Mesenchymal stem cell (in vitro differentiated cells and primary cell): ENCODE results near the gene TBC1D16.
A peak's percentile ranks its signal among the peaks of the same experiment; 100 is the strongest.
"Not testable (repeated sequence)": the region's sequence is repeated elsewhere in the genome, so short reads cannot be mapped to it uniquely, and the experiment has no call there.

Experiments used
- DNase-seq: peaks from one replicate; pipeline ENCODE4 v3.0.0-alpha.2; 2013
- H2AFZ ChIP-seq: one replicate; pipeline ENCODE4 v1.6.1; 2013; ENCODE audit warnings: low read depth, mild to moderate bottlenecking, control low read depth, inconsistent platforms, low read length, moderate library complexity
- H2AK5ac ChIP-seq: 2 replicates; pipeline ENCODE4 v1.6.1; 2013; ENCODE audit warnings: low read length, moderate library complexity, mild to moderate bottlenecking, inconsistent platforms; ENCODE audit not compliant: severe bottlenecking
- H2BK120ac ChIP-seq: one replicate; pipeline ENCODE4 v1.6.1; 2013; ENCODE audit warnings: low read depth, mild to moderate bottlenecking, inconsistent platforms, low read length, moderate library complexity
- H2BK12ac ChIP-seq, 2 experiments: one replicate each; pipeline ENCODE4 v1.6.1; 2013; ENCODE audit warnings: inconsistent platforms in 2 of 2, low read length in 2 of 2, mild to moderate bottlenecking in 2 of 2, moderate library complexity in 2 of 2, control low read depth in 1 of 2
- H2BK15ac ChIP-seq: one replicate; pipeline ENCODE4 v1.6.1; 2013; ENCODE audit warnings: mild to moderate bottlenecking, low read depth, inconsistent platforms; ENCODE audit not compliant: poor library complexity, severe bottlenecking
- H2BK5ac ChIP-seq: 2 replicates; pipeline ENCODE4 v1.6.1; 2013; ENCODE audit warnings: low read depth, mild to moderate bottlenecking, low read length, control low read depth, inconsistent platforms; ENCODE audit not compliant: poor library complexity, severe bottlenecking
- H3K14ac ChIP-seq, 2 experiments: one replicate each; pipeline ENCODE4 v1.6.1; 2013; ENCODE audit warnings: inconsistent platforms in 2 of 2, low read length in 2 of 2, control low read depth in 1 of 2, mild to moderate bottlenecking in 1 of 2, moderate library complexity in 1 of 2
- H3K18ac ChIP-seq, 2 experiments: one replicate each; pipeline ENCODE4 v1.6.1; 2013; ENCODE audit warnings: inconsistent platforms in 2 of 2, low read length in 2 of 2, control low read depth in 1 of 2, low read depth in 1 of 2, mild to moderate bottlenecking in 1 of 2
- H3K23ac ChIP-seq, 2 experiments: one replicate each; pipeline ENCODE4 v1.6.1; 2013; ENCODE audit warnings: inconsistent platforms in 2 of 2, low read length in 2 of 2, mild to moderate bottlenecking in 2 of 2, moderate library complexity in 2 of 2, control low read depth in 1 of 2
- H3K27ac ChIP-seq: 2 replicates; pipeline ENCODE4 v1.5.1; 2013; ENCODE audit warnings: mild to moderate bottlenecking, moderate library complexity, low read length, control low read depth, inconsistent platforms; ENCODE audit not compliant: poor library complexity, severe bottlenecking
- H3K27me3 ChIP-seq, 2 experiments: 2 replicates each; pipeline versions ENCODE4 v1.6.1 to v1.7.0; 2013; ENCODE audit warnings: low read length in 2 of 2, mild to moderate bottlenecking in 2 of 2, moderate library complexity in 2 of 2, control low read depth in 1 of 2, inconsistent platforms in 1 of 2; ENCODE audit not compliant: control insufficient read depth in 1 of 2, insufficient read depth in 1 of 2
- H3K36me3 ChIP-seq, 2 experiments: 2 replicates each; pipeline versions ENCODE4 v1.6.1 to v1.7.0; 2013; ENCODE audit warnings: low read length in 2 of 2, control low read depth in 1 of 2, inconsistent platforms in 1 of 2, low read depth in 1 of 2, mild to moderate bottlenecking in 1 of 2; ENCODE audit not compliant: insufficient read depth in 2 of 2, control insufficient read depth in 1 of 2
- H3K4ac ChIP-seq, 2 experiments: one replicate each; pipeline ENCODE4 v1.6.1; 2013; ENCODE audit warnings: inconsistent platforms in 2 of 2, low read length in 2 of 2, mild to moderate bottlenecking in 2 of 2, moderate library complexity in 2 of 2, control low read depth in 1 of 2, low read depth in 1 of 2
- H3K4me1 ChIP-seq: 2 replicates; pipeline ENCODE4 v1.6.1; 2013; ENCODE audit warnings: low read depth, low read length, control low read depth; ENCODE audit not compliant: control insufficient read depth, insufficient read depth
- H3K4me2 ChIP-seq: 2 replicates; pipeline ENCODE4 v1.6.1; 2013; ENCODE audit warnings: low read length, mild to moderate bottlenecking, inconsistent platforms; ENCODE audit not compliant: poor library complexity, severe bottlenecking
- H3K4me3 ChIP-seq, 2 experiments: 2 replicates each; pipeline versions ENCODE4 v1.5.1 to v1.7.0; 2013; ENCODE audit warnings: low read length in 2 of 2, mild to moderate bottlenecking in 2 of 2, control low read depth in 1 of 2, low read depth in 1 of 2; ENCODE audit not compliant: insufficient read depth in 1 of 2
- H3K79me1 ChIP-seq: replicated peaks from 2 replicates; pipeline ENCODE4 v1.6.1; 2013; ENCODE audit warnings: mild to moderate bottlenecking, control low read depth, low read length, inconsistent platforms; ENCODE audit not compliant: poor library complexity, severe bottlenecking
- H3K9ac ChIP-seq: 2 replicates; pipeline ENCODE4 v1.7.0; 2013; ENCODE audit warnings: mild to moderate bottlenecking, low read length, moderate library complexity
- H3K9me3 ChIP-seq: 2 replicates; pipeline ENCODE4 v1.7.0; 2013; ENCODE audit warnings: mild to moderate bottlenecking, low read length; ENCODE audit not compliant: control insufficient read depth
- H4K8ac ChIP-seq: one replicate; pipeline ENCODE4 v1.6.1; 2013; ENCODE audit warnings: inconsistent platforms, mild to moderate bottlenecking, low read length, moderate library complexity
- H4K91ac ChIP-seq: one replicate; pipeline ENCODE4 v1.6.1; 2013; ENCODE audit warnings: mild to moderate bottlenecking, low read length, inconsistent platforms
- WGBS: methylation state at CpG from one replicate; pipeline ENCODE4 v1.1.7; 2013; ENCODE audit warnings: mixed read lengths; 5-methylcytosine and 5-hydroxymethylcytosine counted together

The TBC1D16 gene

GRCh38 chr17:79956853-79957252 lies 78.8 kb downstream of the TBC1D16 start:
- Histone ChIP-seq H3K9ac (no peak overlapping the region), H2BK12ac (no peak overlapping the region), H2AFZ (no peak overlapping the region), H3K79me1 (peaks cover 24% of the 10 kb centered on the region), H3K23ac (no peak overlapping the region), H3K4me1 (peaks cover 16% of the 10 kb centered on the region), H3K14ac (peak overlapping the region in 1 of 2 experiments; percentile 35), H3K4me3 (no peak overlapping the region), H2BK120ac (no peak overlapping the region), H2AK5ac (no peak overlapping the region), H3K27ac (no peak overlapping the region), H2BK15ac (peak overlapping the region; percentile 41), H3K4me2 (no peak overlapping the region), H3K27me3 (no peaks in the 10 kb centered on the region), H3K18ac (no peak overlapping the region), H4K8ac (no peak overlapping the region), H3K4ac (no peak overlapping the region), H2BK5ac (no peak overlapping the region), H4K91ac (no peak overlapping the region), H3K36me3 (peaks cover 0 to 14% of the 10 kb centered on the region in 2 experiments), H3K9me3 (no peaks in the 10 kb centered on the region)
- 88% methylated on average over 6 of the region's 6 CpGs for WGBS
- DNase-seq = no peak

GRCh38 chr17:79956441-79956735 lies 79.3 kb downstream of the TBC1D16 start:
- WGBS = 96% methylated on average over 8 of the region's 8 CpGs
- not testable (repeated sequence) for H3K18ac ChIP-seq, H3K9me3 ChIP-seq

GRCh38 chr17:79955691-79956440 lies 79.8 kb downstream of the TBC1D16 start:
- H3K27ac ChIP-seq = no peak overlapping the region
- no peak overlapping the region for H2BK5ac ChIP-seq
- no peak overlapping the region for H3K23ac ChIP-seq

More at GRCh38 chr17:79956441-79956735, 79.3 kb downstream of the TBC1D16 start:
- not testable (repeated sequence) for H2BK120ac ChIP-seq, H2AK5ac ChIP-seq, H3K4ac ChIP-seq, H4K8ac ChIP-seq, DNase-seq, H2AFZ ChIP-seq, H3K27me3 ChIP-seq, H3K4me3 ChIP-seq, H3K27ac ChIP-seq, H3K4me2 ChIP-seq, H2BK15ac ChIP-seq, H2BK5ac ChIP-seq, H3K14ac ChIP-seq, H3K9ac ChIP-seq, H3K23ac ChIP-seq, H4K91ac ChIP-seq, H2BK12ac ChIP-seq
- peaks cover 21% of the 10 kb centered on the region for H3K4me1 ChIP-seq
- peaks cover 24% of the 10 kb centered on the region for H3K79me1 ChIP-seq
- peaks cover 0 to 15% of the 10 kb centered on the region in 2 experiments for H3K36me3 ChIP-seq

DNA sequence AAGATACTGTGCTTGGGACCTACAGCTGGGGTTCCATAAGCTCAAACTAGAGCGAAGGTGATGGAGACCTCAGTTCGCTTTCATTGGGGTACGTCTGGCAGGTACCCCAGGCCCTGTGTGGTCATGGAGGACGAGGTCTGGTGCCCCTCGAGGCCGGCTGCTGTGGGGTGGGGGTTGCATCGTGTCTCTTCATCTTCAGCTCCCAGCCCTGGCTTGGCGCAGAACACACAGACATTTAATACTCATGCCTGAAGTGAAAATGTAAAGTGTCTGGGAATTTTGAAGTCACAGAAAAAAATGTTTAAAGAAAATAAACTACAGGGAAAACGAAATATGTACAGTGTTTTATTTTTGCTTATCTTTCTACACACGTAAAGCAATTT lies 80.5 kb downstream of the TBC1D16 start:
- no peak overlapping the region for H4K8ac ChIP-seq
- H3K36me3 ChIP-seq = peaks cover under 1 to 21% of the 10 kb centered on the region in 2 experiments
- H3K18ac ChIP-seq = no peak overlapping the region
- no peak overlapping the region for H3K4me2 ChIP-seq
- H3K27me3 ChIP-seq = no peaks in the 10 kb centered on the region
- H3K4ac ChIP-seq = no peak overlapping the region
- H2BK12ac ChIP-seq = no peak overlapping the region
- H2AK5ac ChIP-seq = no peak overlapping the region
- no peak overlapping the region for H3K4me3 ChIP-seq
- no peak overlapping the region for H2BK120ac ChIP-seq
- H3K14ac ChIP-seq = no peak overlapping the region
- DNase-seq = no peak
- H3K9me3 ChIP-seq = no peaks in the 10 kb centered on the region
- no peak overlapping the region for H2AFZ ChIP-seq
- H3K4me1 ChIP-seq = peaks cover 24% of the 10 kb centered on the region
- H4K91ac ChIP-seq = no peak overlapping the region
- peaks cover 24% of the 10 kb centered on the region for H3K79me1 ChIP-seq
- H3K27ac ChIP-seq = no peak overlapping the region
- no peak overlapping the region for H2BK15ac ChIP-seq
- H3K23ac ChIP-seq = no peak overlapping the region
- H3K9ac ChIP-seq = no peak overlapping the region
- H2BK5ac ChIP-seq = no peak overlapping the region
- 96% methylated on average over 7 of the region's 10 CpGs for WGBS

More at GRCh38 chr17:79955691-79956440, 79.8 kb downstream of the TBC1D16 start:
- Histone ChIP-seq H4K8ac (peak overlapping the region; percentile 30), H2BK12ac (no peak overlapping the region), H3K14ac (no peak overlapping the region), H3K36me3 (peaks cover 0 to 18% of the 10 kb centered on the region in 2 experiments), H3K27me3 (no peaks in the 10 kb centered on the region), H4K91ac (no peak overlapping the region), H2AFZ (no peak overlapping the region), H3K18ac (no peak overlapping the region), H3K79me1 (peaks cover 24% of the 10 kb centered on the region), H3K4me2 (no peak overlapping the region), H2AK5ac (no peak overlapping the region), H2BK15ac (no peak overlapping the region), H2BK120ac (no peak overlapping the region), H3K4me1 (peaks cover 24% of the 10 kb centered on the region), H3K4ac (no peak overlapping the region), H3K9me3 (no peaks in the 10 kb centered on the region), H3K4me3 (peak overlapping the region in 1 of 2 experiments; percentile 10), H3K9ac (no peak overlapping the region)
- DNase-seq = no peak
- 95% methylated on average over 11 of the region's 13 CpGs for WGBS
